Measurements from ENCODE around the gene ADAMTSL1.
"Not testable (repeated sequence)": the region's sequence is repeated elsewhere in the genome, so short reads cannot be mapped to it uniquely, and the experiment has no call there.

The ADAMTSL1 gene

DNA sequence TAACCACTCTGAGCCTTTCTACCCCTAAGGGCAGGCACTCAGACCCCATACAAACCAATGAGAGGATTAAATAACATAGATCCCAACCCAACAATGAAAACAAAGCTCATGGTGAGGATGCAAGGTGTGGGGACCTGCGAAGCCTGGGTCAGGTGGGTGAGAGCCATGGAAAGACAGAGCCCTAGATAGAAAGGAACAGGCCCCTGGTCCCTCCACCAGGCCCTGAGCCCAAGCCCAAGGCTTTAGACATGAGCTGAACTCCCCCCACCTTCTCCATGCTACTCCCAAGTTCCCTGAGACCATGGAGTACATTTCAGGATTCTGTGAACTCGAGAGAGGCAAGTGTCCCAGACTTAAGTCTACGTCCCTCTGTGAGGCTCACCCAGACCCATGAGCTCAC lies 452.6 kb downstream of the ADAMTSL1 start:
- H3K9me3 Mint-ChIP-seq: peaks cover 4% of the 10 kb centered on the region
- no peaks in the 10 kb centered on the region for H3K36me3 Mint-ChIP-seq (ENCODE audit: low read depth)
- no peak overlapping the region for H3K4me3 Mint-ChIP-seq
- H3K27ac Mint-ChIP-seq: no peak overlapping the region
- peaks cover 5% of the 10 kb centered on the region for H3K27me3 Mint-ChIP-seq (ENCODE audit: low read depth, poor library complexity)
- TF ChIP-seq, protein P1, sequence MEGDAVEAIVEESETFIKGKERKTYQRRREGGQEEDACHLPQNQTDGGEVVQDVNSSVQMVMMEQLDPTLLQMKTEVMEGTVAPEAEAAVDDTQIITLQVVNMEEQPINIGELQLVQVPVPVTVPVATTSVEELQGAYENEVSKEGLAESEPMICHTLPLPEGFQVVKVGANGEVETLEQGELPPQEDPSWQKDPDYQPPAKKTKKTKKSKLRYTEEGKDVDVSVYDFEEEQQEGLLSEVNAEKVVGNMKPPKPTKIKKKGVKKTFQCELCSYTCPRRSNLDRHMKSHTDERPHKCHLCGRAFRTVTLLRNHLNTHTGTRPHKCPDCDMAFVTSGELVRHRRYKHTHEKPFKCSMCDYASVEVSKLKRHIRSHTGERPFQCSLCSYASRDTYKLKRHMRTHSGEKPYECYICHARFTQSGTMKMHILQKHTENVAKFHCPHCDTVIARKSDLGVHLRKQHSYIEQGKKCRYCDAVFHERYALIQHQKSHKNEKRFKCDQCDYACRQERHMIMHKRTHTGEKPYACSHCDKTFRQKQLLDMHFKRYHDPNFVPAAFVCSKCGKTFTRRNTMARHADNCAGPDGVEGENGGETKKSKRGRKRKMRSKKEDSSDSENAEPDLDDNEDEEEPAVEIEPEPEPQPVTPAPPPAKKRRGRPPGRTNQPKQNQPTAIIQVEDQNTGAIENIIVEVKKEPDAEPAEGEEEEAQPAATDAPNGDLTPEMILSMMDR (IDR thresholded peaks at IDR 0.05): no peak
- H3K4me1 Mint-ChIP-seq: peaks cover 14% of the 10 kb centered on the region
- DNase-seq: no peak

DNA sequence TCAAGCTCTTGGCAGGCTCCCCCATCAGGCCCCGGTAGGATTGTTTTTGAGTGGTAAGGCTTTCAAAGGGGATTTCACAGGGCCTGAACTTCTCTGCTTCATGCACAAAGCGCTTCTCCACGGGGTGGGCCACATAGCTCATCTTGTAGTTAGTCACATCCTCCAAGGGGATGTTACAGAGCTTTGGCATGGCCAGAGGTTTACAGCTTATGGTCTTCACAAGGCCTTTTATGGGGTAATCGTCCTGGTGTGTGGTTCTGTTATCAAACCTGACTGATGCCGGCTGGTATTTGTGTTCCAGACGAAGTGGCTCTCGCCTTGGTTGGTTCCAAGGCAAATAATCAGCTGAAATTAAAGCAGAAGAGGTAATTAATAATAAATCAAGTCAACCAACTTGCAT lies 454.8 kb downstream of the ADAMTSL1 start:
- H3K4me1 Mint-ChIP-seq: no peaks in the 10 kb centered on the region
- H3K4me3 Mint-ChIP-seq: no peak overlapping the region
- no peaks in the 10 kb centered on the region for H3K36me3 Mint-ChIP-seq (ENCODE audit: low read depth)
- H3K27me3 Mint-ChIP-seq (ENCODE audit: low read depth, poor library complexity): peaks cover under 1% of the 10 kb centered on the region
- TF ChIP-seq, protein P1 (IDR thresholded peaks at IDR 0.05): no peak
- H3K9me3 Mint-ChIP-seq: peaks cover 4% of the 10 kb centered on the region
- H3K27ac Mint-ChIP-seq: no peak overlapping the region
- DNase-seq: no peak

DNA sequence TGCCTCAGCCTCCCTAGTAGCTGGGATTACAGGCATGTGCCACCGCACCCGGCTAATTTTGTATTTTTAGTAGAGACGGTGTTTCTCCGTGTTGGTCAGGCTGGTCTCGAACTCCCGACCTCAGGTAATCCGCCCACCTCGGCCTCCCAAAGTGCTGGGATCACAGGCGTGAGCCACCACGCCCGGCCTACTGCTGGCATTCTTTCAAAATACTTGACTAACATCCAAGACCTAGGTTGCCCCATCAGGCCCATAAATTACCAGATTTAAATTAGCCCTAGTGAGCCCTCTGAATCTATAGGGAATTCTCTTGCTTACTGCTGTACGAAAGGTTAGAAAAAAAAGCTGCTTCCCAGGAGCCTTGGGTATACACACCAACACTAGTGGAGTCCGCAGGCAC lies 456.7 kb downstream of the ADAMTSL1 start:
- not testable (repeated sequence) for H3K27me3 Mint-ChIP-seq (ENCODE audit: low read depth, poor library complexity); DNase-seq; H3K36me3 Mint-ChIP-seq (ENCODE audit: low read depth); H3K4me3 Mint-ChIP-seq; H3K27ac Mint-ChIP-seq; H3K4me1 Mint-ChIP-seq
- H3K9me3 Mint-ChIP-seq: peaks cover 18% of the 10 kb centered on the region

DNA sequence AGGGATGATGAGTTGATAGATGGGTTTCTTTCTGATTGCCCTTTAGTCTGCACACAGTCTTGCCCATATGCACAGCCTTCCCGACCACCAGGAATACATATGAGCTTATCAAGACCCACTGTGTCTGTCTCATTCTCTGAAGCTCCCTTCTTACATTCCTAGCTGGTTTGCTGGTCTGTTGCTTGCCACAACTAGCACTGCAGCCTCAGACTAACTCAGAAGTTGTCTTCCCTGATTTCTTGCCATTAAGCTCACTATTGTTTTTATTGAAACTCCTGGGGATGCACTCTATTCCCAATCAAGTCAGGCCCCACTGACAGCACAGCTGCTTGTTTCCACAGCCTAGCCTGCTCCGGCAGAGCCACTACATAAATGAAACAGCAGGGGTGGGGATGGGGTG lies 461.6 kb downstream of the ADAMTSL1 start:
- Mint-ChIP-seq H3K9me3 (peaks cover 18% of the 10 kb centered on the region), H3K4me1 (peaks cover 13% of the 10 kb centered on the region), H3K36me3 (ENCODE audit: low read depth) (peaks cover 7% of the 10 kb centered on the region)

DNA sequence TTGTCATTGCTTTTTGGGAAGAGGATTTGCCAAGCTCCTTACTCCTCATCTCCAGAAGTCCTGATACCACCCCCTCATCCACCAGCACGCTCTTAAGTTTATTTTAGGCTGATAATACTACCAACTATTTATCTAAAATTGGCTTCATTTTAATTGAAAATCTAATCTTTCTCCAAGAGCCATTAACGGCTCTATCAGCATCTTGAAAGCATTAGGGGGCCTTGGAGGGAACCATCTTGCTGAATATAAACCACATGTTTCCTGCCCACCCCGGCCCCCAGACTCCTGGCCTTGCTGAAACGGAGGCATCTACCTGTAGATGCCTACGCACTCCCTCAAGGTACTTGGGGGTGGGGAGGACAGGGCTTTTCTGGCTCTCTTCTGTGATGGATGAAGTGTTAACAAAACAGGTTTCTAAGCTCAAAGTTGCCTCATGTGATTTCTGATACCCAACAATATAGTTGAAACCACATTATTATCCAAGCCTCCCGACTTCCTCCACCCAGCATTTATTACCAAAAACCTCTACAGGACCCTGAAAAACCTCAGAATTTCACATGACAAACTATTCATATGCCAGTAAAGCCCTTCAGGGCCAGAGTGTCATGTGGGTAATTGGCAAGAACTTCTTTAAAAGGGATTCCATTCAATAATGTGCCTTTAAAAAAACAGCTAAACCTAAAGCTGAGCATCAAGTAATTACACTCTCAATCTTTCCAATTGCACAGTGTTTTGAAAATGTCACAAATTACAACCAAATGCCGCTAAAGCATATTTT lies 462.3 kb downstream of the ADAMTSL1 start:
- Mint-ChIP-seq H3K27me3 (ENCODE audit: low read depth, poor library complexity) (peaks cover 3% of the 10 kb centered on the region), H3K4me1 (peaks cover 13% of the 10 kb centered on the region), H3K4me3 (no peak overlapping the region), H3K36me3 (ENCODE audit: low read depth) (peaks cover 7% of the 10 kb centered on the region), H3K27ac (no peak overlapping the region), H3K9me3 (peaks cover 14% of the 10 kb centered on the region)
- TF ChIP-seq, protein P1 (IDR thresholded peaks at IDR 0.05): no peak
- DNase-seq: no peak

More for the DNA sequence above, 461.6 kb downstream of the ADAMTSL1 start:
- Mint-ChIP-seq H3K27ac (peak overlapping the region; percentile 70), H3K27me3 (ENCODE audit: low read depth, poor library complexity) (peaks cover 3% of the 10 kb centered on the region), H3K4me3 (no peak overlapping the region)
- TF ChIP-seq, protein P1 (IDR thresholded peaks at IDR 0.05): no peak
- no peak for DNase-seq

DNA sequence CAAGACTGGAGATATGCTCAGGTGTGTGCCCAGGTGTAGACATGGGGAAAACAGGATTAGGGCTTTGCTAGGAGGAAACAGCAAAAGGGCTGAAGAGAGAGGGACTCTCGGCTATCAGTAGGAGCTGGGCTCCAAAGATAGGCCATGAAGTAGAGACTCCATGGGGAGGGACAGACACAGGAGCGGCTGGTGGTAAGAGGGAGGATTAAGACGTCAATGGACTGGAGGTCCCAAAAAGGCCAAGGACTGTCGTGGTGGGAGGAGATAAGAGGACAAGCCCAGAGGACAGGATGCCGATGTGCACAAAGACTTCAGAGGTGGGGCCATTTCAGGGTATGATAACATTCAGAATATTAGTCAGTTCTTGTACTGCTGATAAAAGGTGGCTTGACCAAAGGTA lies 466.0 kb downstream of the ADAMTSL1 start:
- TF ChIP-seq, protein P1 (IDR thresholded peaks at IDR 0.05): no peak
- Mint-ChIP-seq H3K9me3 (peaks cover 4% of the 10 kb centered on the region), H3K36me3 (ENCODE audit: low read depth) (no peaks in the 10 kb centered on the region), H3K27ac (no peak overlapping the region), H3K4me1 (peaks cover 34% of the 10 kb centered on the region), H3K4me3 (no peak overlapping the region), H3K27me3 (ENCODE audit: low read depth, poor library complexity) (peaks cover 8% of the 10 kb centered on the region)
- no peak for DNase-seq
